Natural killer cell (primary cell): ENCODE results near the gene SOX13. TPM values are rescaled to one million over a fixed set of nuclear protein-coding genes. Genes with fewer than 3 reads are reported as not detected.

Experiments used
- ATAC-seq, 3 donors: fragments of 150-1000 bp in 2 of 3; fragments of 200-7000 bp in 1 of 3; cut with Tn5 transposase; 1 replicate in 1 of 3; 2 replicates in 2 of 3; pipeline ENCODE4 v1.10.0; 2021; ENCODE audit warnings: mild to moderate bottlenecking in 2 of 3, moderate library complexity in 2 of 3
- DNase-seq, 2 donors: peaks; one replicate each; pipeline versions ENCODE4 v3.0.0 to v3.0.0-alpha.2; 2013 to 2021; ENCODE audit warnings: mixed read lengths in 1 of 2
- H3K27ac ChIP-seq: one replicate; pipeline ENCODE4 v1.5.1; 2013; ENCODE audit warnings: mild to moderate bottlenecking, low read length
- H3K27me3 ChIP-seq: one replicate; pipeline ENCODE4 v1.6.1; 2013; ENCODE audit warnings: low read length; ENCODE audit not compliant: control insufficient read depth, insufficient read depth
- H3K36me3 ChIP-seq: one replicate; pipeline ENCODE4 v1.6.1; 2013; ENCODE audit warnings: low read length; ENCODE audit not compliant: control insufficient read depth, insufficient read depth
- H3K4me1 ChIP-seq: one replicate; pipeline ENCODE4 v1.6.1; 2013; ENCODE audit warnings: low read length; ENCODE audit not compliant: control insufficient read depth, insufficient read depth
- H3K4me3 ChIP-seq: one replicate; pipeline ENCODE4 v1.5.1; 2013; ENCODE audit warnings: low read length
- H3K9me3 ChIP-seq: one replicate; pipeline ENCODE4 v1.6.1; 2013; ENCODE audit warnings: low read length; ENCODE audit not compliant: control insufficient read depth, insufficient read depth
- H3K27ac Mint-ChIP-seq, 2 donors: one replicate each; pipeline ENCODE4 v1.8.0; 2022; ENCODE audit warnings: mild to moderate bottlenecking in 2 of 2, mixed read lengths in 2 of 2, moderate library complexity in 1 of 2
- H3K27me3 Mint-ChIP-seq, 2 donors: one replicate each; pipeline ENCODE4 v1.8.0; 2022; ENCODE audit warnings: low read depth in 2 of 2, mixed read lengths in 2 of 2
- H3K36me3 Mint-ChIP-seq: one replicate; pipeline ENCODE4 v1.8.0; 2022; ENCODE audit warnings: mixed read lengths
- H3K4me1 Mint-ChIP-seq, 2 donors: one replicate each; pipeline ENCODE4 v1.8.0; 2022; ENCODE audit warnings: mixed read lengths in 2 of 2
- H3K4me3 Mint-ChIP-seq: one replicate; pipeline ENCODE4 v1.8.0; 2022; ENCODE audit warnings: mild to moderate bottlenecking, moderate library complexity, mixed read lengths
- H3K9me3 Mint-ChIP-seq, 2 donors: one replicate each; pipeline ENCODE4 v1.8.0; 2022; ENCODE audit warnings: mixed read lengths in 2 of 2
- CTCF ChIP-seq: fragments of 200-600 bp; IDR thresholded peaks from one replicate; pipeline ENCODE4 v1.8.0; 2022; ENCODE audit warnings: antibody characterized with exemption
- WGBS: methylation state at CpG from one replicate; pipeline ENCODE4 v1.1.7; 2013; ENCODE audit warnings: missing lambda C conversion rate; ENCODE audit not compliant: insufficient coverage; 5-methylcytosine and 5-hydroxymethylcytosine counted together
- intact Hi-C: fragments of 100-400 bp; cut with micrococcal nuclease; formaldehyde crosslinking; loops from one replicate; pipeline ENCODE4 v1.14.2; 2022
- total RNA-seq, 4 donors: library from RNA; stranded (reverse); fragments of 120-200 nt in 1 of 4; gene quantifications; one replicate each; pipeline versions ENCODE4 v1.2.3 to v1.2.4, GENCODE V29; 2013 to 2022

Gene SOX13
- total RNA-seq, 3 donors from 2014 or later (not counting 1 experiment from before 2014, with no cell fraction given): 27.3 to 44.7 (median 41.4) TPM

DNA sequence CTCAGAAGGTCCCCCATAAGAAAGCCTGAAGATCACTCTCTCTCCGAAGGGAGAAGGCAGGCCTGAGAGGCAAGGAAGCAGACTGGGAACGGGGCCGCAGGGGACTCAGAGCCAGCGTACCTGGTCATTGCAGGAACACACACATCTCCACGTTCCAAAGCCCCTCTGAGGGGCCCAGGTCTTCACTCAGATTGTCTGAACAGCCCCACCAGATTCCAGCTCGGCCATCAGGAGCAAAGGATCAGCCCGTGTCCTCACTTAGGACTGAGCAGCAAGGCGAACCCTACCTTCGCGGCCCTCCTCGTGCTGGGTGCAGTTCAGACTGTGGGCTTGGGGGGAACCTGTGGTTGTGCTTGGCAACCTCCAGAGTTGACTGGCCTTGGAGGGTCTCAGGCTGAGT, 43.9 kb upstream of the SOX13 start:
- DNase-seq: no peak
- Histone ChIP-seq H3K27ac (no peak overlapping the region), H3K4me1 (no peaks in the 10 kb centered on the region), H3K9me3 (no peaks in the 10 kb centered on the region), H3K4me3 (no peak overlapping the region), H3K36me3 (no peaks in the 10 kb centered on the region), H3K27me3 (no peaks in the 10 kb centered on the region)
- H3K27me3 Mint-ChIP-seq: peaks cover 15 to 18% of the 10 kb centered on the region in 2 donors
- no peak for TF ChIP-seq CTCF
- no peak overlapping the region for H3K4me3 Mint-ChIP-seq
- no peaks in the 10 kb centered on the region for H3K9me3 Mint-ChIP-seq
- H3K4me1 Mint-ChIP-seq: no peaks in the 10 kb centered on the region
- no peak for ATAC-seq
- H3K27ac Mint-ChIP-seq: no peak overlapping the region
- no peaks in the 10 kb centered on the region for H3K36me3 Mint-ChIP-seq
- 90% methylated on average over 11 of the region's 11 CpGs for WGBS
- intact Hi-C loops: no loop called here

DNA sequence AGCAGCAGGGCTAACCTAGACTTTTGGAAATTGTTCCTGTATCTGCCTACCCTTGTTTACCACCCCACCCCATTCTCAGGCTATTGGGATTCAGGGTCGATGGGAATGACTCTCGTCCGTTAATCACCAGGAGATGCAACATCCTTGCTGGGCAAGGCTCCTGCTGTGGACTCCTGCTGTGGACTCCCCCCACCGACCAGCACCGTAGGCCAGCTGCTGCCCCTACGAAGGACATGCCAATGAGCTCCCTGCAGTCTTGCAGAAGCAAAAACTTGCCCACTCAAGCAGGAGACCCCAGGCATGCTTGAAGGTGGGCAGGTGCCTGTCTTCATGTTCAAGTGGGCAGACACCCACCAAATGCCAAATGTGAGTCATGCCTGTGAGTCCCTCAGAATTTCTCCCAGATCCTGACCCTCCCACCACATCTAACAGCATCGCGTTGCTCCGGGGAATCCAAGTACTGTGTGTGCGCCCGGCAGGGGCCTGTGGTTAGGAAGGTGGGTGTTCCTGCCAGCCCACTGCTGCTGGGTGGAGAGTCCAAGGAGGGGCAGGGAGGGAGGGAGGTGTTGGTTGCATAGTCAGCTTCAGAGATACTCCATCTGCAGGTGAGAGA, 41.7 kb upstream of the SOX13 start:
- Histone ChIP-seq H3K4me1 (no peaks in the 10 kb centered on the region), H3K27me3 (no peaks in the 10 kb centered on the region), H3K4me3 (no peak overlapping the region), H3K9me3 (no peaks in the 10 kb centered on the region), H3K36me3 (no peaks in the 10 kb centered on the region), H3K27ac (no peak overlapping the region)
- Mint-ChIP-seq H3K9me3 (no peaks in the 10 kb centered on the region), H3K36me3 (no peaks in the 10 kb centered on the region), H3K27me3 (peaks cover 4 to 5% of the 10 kb centered on the region in 2 donors), H3K4me1 (no peaks in the 10 kb centered on the region), H3K27ac (no peak overlapping the region), H3K4me3 (no peak overlapping the region)
- ATAC-seq: no peak
- intact Hi-C loops: no loop called here
- WGBS: 57% methylated on average over 8 of the region's 11 CpGs
- DNase-seq: no peak
- TF ChIP-seq CTCF: no peak

GRCh38 chr1:204032642-204033235, 40.2 kb upstream of the SOX13 start:
- H3K9me3 Mint-ChIP-seq: no peaks in the 10 kb centered on the region
- 87% methylated on average over 4 of the region's 4 CpGs for WGBS
- no peak overlapping the region for H3K4me3 Mint-ChIP-seq
- H3K27ac Mint-ChIP-seq: no peak overlapping the region
- Histone ChIP-seq H3K36me3 (no peaks in the 10 kb centered on the region), H3K27me3 (no peaks in the 10 kb centered on the region), H3K9me3 (no peaks in the 10 kb centered on the region), H3K27ac (no peak overlapping the region), H3K4me3 (no peak overlapping the region), H3K4me1 (no peaks in the 10 kb centered on the region)
- no peaks in the 10 kb centered on the region for H3K4me1 Mint-ChIP-seq
- H3K27me3 Mint-ChIP-seq: no peaks in the 10 kb centered on the region
- H3K36me3 Mint-ChIP-seq: no peaks in the 10 kb centered on the region
- DNase-seq: no peak
- TF ChIP-seq CTCF: no peak
- intact Hi-C loops: no loop called here
- no peak for ATAC-seq

DNA sequence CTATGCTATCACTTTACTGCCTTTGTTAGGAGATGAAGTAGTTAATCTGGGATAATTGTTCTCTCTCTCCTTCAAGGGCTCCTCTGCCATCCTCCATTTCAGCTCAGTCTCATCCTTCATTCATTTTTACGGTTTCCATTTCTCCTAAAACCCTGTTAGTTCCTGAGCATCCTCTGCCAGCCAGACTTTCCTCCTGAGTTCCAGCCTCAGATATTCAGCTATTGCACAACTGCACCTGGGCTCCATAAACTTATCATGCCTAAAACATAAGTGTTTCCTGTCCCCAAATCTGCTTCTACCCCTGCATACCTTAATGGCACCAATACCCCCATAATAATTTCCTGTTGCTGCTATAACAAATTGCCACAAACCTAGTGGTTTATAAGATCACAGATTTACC, 39.6 kb upstream of the SOX13 start:
- Mint-ChIP-seq H3K4me1 (no peaks in the 10 kb centered on the region), H3K9me3 (no peaks in the 10 kb centered on the region)

More for the DNA sequence above, 39.6 kb upstream of the SOX13 start:
- Histone ChIP-seq H3K27me3 (no peaks in the 10 kb centered on the region), H3K36me3 (no peaks in the 10 kb centered on the region), H3K4me3 (no peak overlapping the region), H3K4me1 (no peaks in the 10 kb centered on the region), H3K27ac (no peak overlapping the region), H3K9me3 (no peaks in the 10 kb centered on the region)
- no peak overlapping the region for H3K4me3 Mint-ChIP-seq
- WGBS: 78% methylated on average over 1 of the region's 1 CpG
- no peak overlapping the region for H3K27ac Mint-ChIP-seq
- intact Hi-C loops: no loop called here
- H3K27me3 Mint-ChIP-seq: no peaks in the 10 kb centered on the region
- TF ChIP-seq CTCF: no peak
- DNase-seq: no peak
- no peaks in the 10 kb centered on the region for H3K36me3 Mint-ChIP-seq
- no peak for ATAC-seq
